Prostate gland (tissue), 2 donors: ENCODE results near the gene AUTS2.

Experiments used
- CTCF ChIP-seq, 4 experiments: fragments of 200-600 bp in 2 of 4; fragments of 450-650 bp in 2 of 4; sonication (generic) in 2 of 4; IDR thresholded peaks; 1 replicate in 3 of 4; 2 replicates in 1 of 4; pipeline ENCODE4 v1.5.1; 2016 to 2019; ENCODE audit warnings: antibody characterized with exemption in 4 of 4, mild to moderate bottlenecking in 2 of 4, moderate library complexity in 2 of 4
- POLR2AphosphoS5 ChIP-seq: sonication (generic); formaldehyde crosslinking; IDR thresholded peaks from one replicate; pipeline ENCODE4 v1.6.1; 2017; ENCODE audit warnings: antibody characterized with exemption

GRCh38 chr7:69722843-69723242, 124.6 kb downstream of the AUTS2 start:
- no peak for TF ChIP-seq POLR2AphosphoS5
- no peak for TF ChIP-seq CTCF (IDR thresholded peaks at IDR 0.05)
